ENCODE measurements around the gene ANKMY1.
"Not testable (repeated sequence)": the region's sequence is repeated elsewhere in the genome, so short reads cannot be mapped to it uniquely, and the experiment has no call there.

Gene ANKMY1

GRCh38 chr2:240555541-240556250 is 2.1 kb downstream of the ANKMY1 start:
- no peak for DNase-seq (ENCODE audit: low read depth in 3 of 3)

- DNase-seq (ENCODE audit: low read depth in 3 of 3), result no peak
These were observed 2.9 kb downstream of the ANKMY1 start for GRCh38 chr2:240554767-240555493.

- no peak for DNase-seq (ENCODE audit: low read depth in 3 of 3)
These were observed 3.8 kb downstream of the ANKMY1 start for GRCh38 chr2:240553956-240554480.

GRCh38 chr2:240551811-240552210 is 6.0 kb downstream of the ANKMY1 start:
- no peak for DNase-seq (ENCODE audit: low read depth in 3 of 3)

GRCh38 chr2:240551288-240551687 is 6.5 kb downstream of the ANKMY1 start:
- DNase-seq (ENCODE audit: low read depth in 3 of 3), result no peak

GRCh38 chr2:240539906-240540305 is 17.9 kb downstream of the ANKMY1 start:
- DNase-seq (ENCODE audit: low read depth in 3 of 3), result no peak

GRCh38 chr2:240539101-240539500 is 18.7 kb downstream of the ANKMY1 start:
- DNase-seq (ENCODE audit: low read depth in 3 of 3), result not testable (repeated sequence)

- no peak for DNase-seq (ENCODE audit: low read depth in 3 of 3)
These were observed 19.6 kb downstream of the ANKMY1 start for GRCh38 chr2:240538031-240538780.

- no peak for DNase-seq (ENCODE audit: low read depth in 3 of 3)
These were observed 25.6 kb downstream of the ANKMY1 start for GRCh38 chr2:240532031-240532775.

- no peak for DNase-seq (ENCODE audit: low read depth in 3 of 3)
These were observed 26.8 kb downstream of the ANKMY1 start for GRCh38 chr2:240531038-240531437.

GRCh38 chr2:240530181-240530580 is 27.6 kb downstream of the ANKMY1 start:
- no peak for DNase-seq (ENCODE audit: low read depth in 3 of 3)

GRCh38 chr2:240529344-240529999 is 28.3 kb downstream of the ANKMY1 start:
- no peak for DNase-seq (ENCODE audit: low read depth in 3 of 3)

- no peak for DNase-seq (ENCODE audit: low read depth in 3 of 3)
These were observed 29.3 kb downstream of the ANKMY1 start for GRCh38 chr2:240528406-240529040.

GRCh38 chr2:240527153-240527750 is 30.5 kb downstream of the ANKMY1 start:
- no peak for DNase-seq (ENCODE audit: low read depth in 3 of 3)

- DNase-seq (ENCODE audit: low read depth in 3 of 3), result no peak
These were observed 31.3 kb downstream of the ANKMY1 start for GRCh38 chr2:240526521-240526920.

- no peak for DNase-seq (ENCODE audit: low read depth in 3 of 3)
These were observed 32.0 kb downstream of the ANKMY1 start for GRCh38 chr2:240525802-240526201.

- no peak for DNase-seq (ENCODE audit: low read depth in 3 of 3)
These were observed 32.6 kb downstream of the ANKMY1 start for GRCh38 chr2:240524963-240525718.

- no peak for DNase-seq (ENCODE audit: low read depth in 3 of 3)
These were observed 34.1 kb downstream of the ANKMY1 start for GRCh38 chr2:240523451-240524281.

GRCh38 chr2:240522406-240522805 is 35.4 kb downstream of the ANKMY1 start:
- no peak for DNase-seq (ENCODE audit: low read depth in 3 of 3)

Data from stimulated activated CD4-positive, alpha-beta T cell treated with anti-CD3 and anti-CD28 coated beads, TNF-alpha, amount 100 ng/mL, for 4 hours (primary cell).